Measurements from ENCODE around the gene CFAP97.

DNA sequence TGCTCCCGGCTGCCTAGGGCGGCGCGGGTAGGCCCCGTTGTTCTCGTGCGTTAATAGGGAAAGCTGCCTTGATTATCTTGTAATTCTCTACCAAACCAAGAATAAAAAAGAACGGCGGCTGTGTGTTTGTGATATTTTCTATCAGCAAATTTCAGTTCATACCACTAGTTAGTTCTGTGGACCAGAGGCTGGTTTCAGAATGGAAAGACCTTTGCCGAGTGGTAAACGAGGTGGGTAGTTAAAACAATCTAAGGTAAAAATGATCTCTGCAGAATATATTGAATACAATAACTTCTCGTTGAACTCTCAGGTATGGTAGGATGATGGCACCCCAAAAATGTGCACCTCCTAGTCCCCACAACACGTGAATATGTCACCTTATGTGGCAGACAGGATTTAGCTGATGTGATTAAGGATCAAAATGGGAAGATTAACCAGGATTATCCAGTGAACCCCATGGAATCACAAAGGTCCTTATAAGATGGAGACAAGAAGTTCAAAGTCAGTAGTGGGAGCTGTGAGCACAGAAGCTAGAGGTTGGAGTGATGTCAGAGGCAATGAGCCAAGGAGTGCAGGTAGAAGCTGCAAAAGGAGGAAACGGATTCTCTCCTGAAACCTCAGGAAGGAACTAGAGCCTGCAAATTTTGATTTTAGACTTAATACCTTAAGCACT is 574 bp upstream of the CFAP97 start:
- TF ChIP-seq, protein P1, sequence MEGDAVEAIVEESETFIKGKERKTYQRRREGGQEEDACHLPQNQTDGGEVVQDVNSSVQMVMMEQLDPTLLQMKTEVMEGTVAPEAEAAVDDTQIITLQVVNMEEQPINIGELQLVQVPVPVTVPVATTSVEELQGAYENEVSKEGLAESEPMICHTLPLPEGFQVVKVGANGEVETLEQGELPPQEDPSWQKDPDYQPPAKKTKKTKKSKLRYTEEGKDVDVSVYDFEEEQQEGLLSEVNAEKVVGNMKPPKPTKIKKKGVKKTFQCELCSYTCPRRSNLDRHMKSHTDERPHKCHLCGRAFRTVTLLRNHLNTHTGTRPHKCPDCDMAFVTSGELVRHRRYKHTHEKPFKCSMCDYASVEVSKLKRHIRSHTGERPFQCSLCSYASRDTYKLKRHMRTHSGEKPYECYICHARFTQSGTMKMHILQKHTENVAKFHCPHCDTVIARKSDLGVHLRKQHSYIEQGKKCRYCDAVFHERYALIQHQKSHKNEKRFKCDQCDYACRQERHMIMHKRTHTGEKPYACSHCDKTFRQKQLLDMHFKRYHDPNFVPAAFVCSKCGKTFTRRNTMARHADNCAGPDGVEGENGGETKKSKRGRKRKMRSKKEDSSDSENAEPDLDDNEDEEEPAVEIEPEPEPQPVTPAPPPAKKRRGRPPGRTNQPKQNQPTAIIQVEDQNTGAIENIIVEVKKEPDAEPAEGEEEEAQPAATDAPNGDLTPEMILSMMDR (IDR thresholded peaks at IDR 0.05 in 4 of 5, conservative IDR thresholded peaks at IDR 0.05 in 1 of 5) = peak in 1 of 5 experiments; percentile 1
- TF ChIP-seq POLR2A (IDR thresholded peaks at IDR 0.05) = no peak
